B cell (primary cell): ENCODE results near the gene GAB4. TPM values are rescaled to one million over a fixed set of nuclear protein-coding genes. Genes with fewer than 3 reads are reported as not detected.

ENCODE experiments used
- ATAC-seq: fragments of 200-7000 bp; cut with Tn5 transposase; one replicate; pipeline ENCODE4 v1.10.0; 2021; ENCODE audit warnings: low read depth, mild to moderate bottlenecking, moderate number of reproducible peaks, moderate library complexity
- CTCF ChIA-PET: fragments of 350-600 bp; sonication (Branson Sonifier 250); formaldehyde crosslinking; loops from one replicate; lab custom pipeline; 2021; ENCODE audit warnings: antibody characterized with exemption, inconsistent platforms; lab: Charles Lee
- POLR2A ChIA-PET: fragments of 350-600 bp; sonication (Branson Sonifier 250); formaldehyde crosslinking; loops from one replicate; lab custom pipeline; 2021; ENCODE audit warnings: antibody characterized with exemption; lab: Charles Lee
- DNase-seq: peaks from one replicate; pipeline ENCODE4 v3.0.0; 2013
- H2AFZ ChIP-seq: 2 replicates; pipeline ENCODE4 v1.6.1; 2012; ENCODE audit warnings: mild to moderate bottlenecking, low read depth, low read length; ENCODE audit not compliant: insufficient read depth, poor library complexity, severe bottlenecking
- H3K27ac ChIP-seq, 2 donors: 1 replicate in 1 of 2; 2 replicates in 1 of 2; pipeline ENCODE4 v1.5.1; 2012 to 2013; ENCODE audit warnings: low read length in 2 of 2, mild to moderate bottlenecking in 2 of 2, moderate library complexity in 1 of 2
- H3K27me3 ChIP-seq, 4 experiments: fragments of 200-600 bp in 1 of 4; sonication (generic) in 1 of 4; replicated peaks in 1 of 4; 1 replicate in 2 of 4; 2 replicates in 2 of 4; pipeline versions ENCODE4 v1.6.1 to v1.7.0; 2013 to 2016; ENCODE audit warnings: low read length in 3 of 4, mild to moderate bottlenecking in 2 of 4, mixed read lengths in 1 of 4, moderate library complexity in 1 of 4; ENCODE audit not compliant: insufficient read depth in 4 of 4, control insufficient read depth in 3 of 4; ENCODE audit errors: control extremely low read depth in 1 of 4
- H3K36me3 ChIP-seq, 2 experiments: replicated peaks in 1 of 2; 1 replicate in 1 of 2; 2 replicates in 1 of 2; pipeline versions ENCODE4 v1.6.1 to v1.7.1; 2013; ENCODE audit warnings: low read length in 1 of 2; ENCODE audit not compliant: insufficient read depth in 2 of 2, control insufficient read depth in 1 of 2; ENCODE audit errors: control extremely low read depth in 1 of 2, extremely low read depth in 1 of 2
- H3K4me1 ChIP-seq, 2 donors: fragments of 200-600 bp in 1 of 2; sonication (generic) in 1 of 2; 1 replicate in 1 of 2; 2 replicates in 1 of 2; pipeline versions ENCODE4 v1.5.1 to v1.6.1; 2013 to 2017; ENCODE audit warnings: low read length in 2 of 2; ENCODE audit not compliant: control insufficient read depth in 2 of 2, insufficient read depth in 2 of 2
- H3K4me2 ChIP-seq: replicated peaks from 2 replicates; pipeline ENCODE3; 2012; ENCODE audit warnings: mild to moderate bottlenecking, low read depth, low read length; ENCODE audit not compliant: poor library complexity, severe bottlenecking
- H3K4me3 ChIP-seq, 5 experiments: fragments of 200-600 bp in 1 of 5; sonication (generic) in 1 of 5; 1 replicate in 3 of 5; 2 replicates in 2 of 5; pipeline versions ENCODE4 v1.5.1 to v1.7.0; 2011 to 2016; ENCODE audit warnings: low read length in 4 of 5, mild to moderate bottlenecking in 4 of 5, low read depth in 2 of 5, control low read depth in 1 of 5, moderate library complexity in 1 of 5; ENCODE audit not compliant: insufficient read depth in 1 of 5; ENCODE audit errors: control extremely low read depth in 1 of 5, extremely low read depth in 1 of 5
- H3K79me2 ChIP-seq: fragments of 200-600 bp; sonication (generic); one replicate; pipeline ENCODE4 v1.6.0; 2016; ENCODE audit warnings: low read length; ENCODE audit not compliant: control insufficient read depth, insufficient read depth
- H3K9ac ChIP-seq: fragments of 200-600 bp; sonication (generic); 2 replicates; pipeline ENCODE4 v1.6.1; 2017; ENCODE audit warnings: mild to moderate bottlenecking, low read length, moderate library complexity
- H3K9me3 ChIP-seq, 3 donors: one replicate each; pipeline versions ENCODE4 v1.6.1 to v1.7.1; 2013; ENCODE audit warnings: low read length in 2 of 3; ENCODE audit not compliant: control insufficient read depth in 2 of 3, insufficient read depth in 1 of 3; ENCODE audit errors: control extremely low read depth in 1 of 3
- H4K20me1 ChIP-seq: 2 replicates; pipeline ENCODE4 v1.6.0; 2012; ENCODE audit warnings: mild to moderate bottlenecking, low read length; ENCODE audit not compliant: insufficient read depth, control insufficient read depth, poor library complexity, severe bottlenecking
- H3K27ac Mint-ChIP-seq: one replicate; pipeline ENCODE4 v1.8.0; 2021; ENCODE audit warnings: mixed read lengths
- H3K27me3 Mint-ChIP-seq: one replicate; pipeline ENCODE4 v1.8.0; 2021; ENCODE audit warnings: mixed read lengths
- H3K4me1 Mint-ChIP-seq: one replicate; pipeline ENCODE4 v1.8.0; 2021; ENCODE audit warnings: mixed read lengths
- H3K4me3 Mint-ChIP-seq: one replicate; pipeline ENCODE4 v1.8.0; 2021; ENCODE audit warnings: mixed read lengths
- H3K9me3 Mint-ChIP-seq: one replicate; pipeline ENCODE4 v1.8.0; 2022; ENCODE audit warnings: mixed read lengths; ENCODE audit not compliant: insufficient read depth
- EZH2 ChIP-seq: IDR thresholded peaks from 2 replicates; pipeline ENCODE4 v1.6.1; 2012; ENCODE audit warnings: borderline replicate concordance, low read depth, mild to moderate bottlenecking, moderate library complexity, low read length; ENCODE audit not compliant: insufficient read depth, poor library complexity, severe bottlenecking
- WGBS: methylation state at CpG from one replicate; pipeline ENCODE4 v1.1.5; 2013; ENCODE audit warnings: missing lambda C conversion rate; ENCODE audit not compliant: insufficient coverage; 5-methylcytosine and 5-hydroxymethylcytosine counted together
- intact Hi-C: fragments of 100-400 bp; cut with micrococcal nuclease; formaldehyde crosslinking; loops from one replicate; pipeline ENCODE4 v1.10.0; 2022
- polyA plus RNA-seq: library from polyadenylated mRNA; depleted of rRNA; stranded (reverse); fragments of >200 nt; gene quantifications from 2 replicates; pipeline ENCODE4 v1.2.3, GENCODE V29; 2012
- total RNA-seq, 2 donors: library from RNA; stranded (reverse); fragments of 120-200 nt in 1 of 2; gene quantifications; 1 replicate in 1 of 2; 2 replicates in 1 of 2; pipeline versions ENCODE4 v1.2.3 to v1.2.4, GENCODE V29; 2013 to 2022
- TF ChIP-seq, protein P1 (sequence below): fragments of 200-600 bp; IDR thresholded peaks from one replicate; pipeline ENCODE4 v1.8.0; 2022; ENCODE audit warnings: antibody characterized with exemption, mild to moderate bottlenecking

GAB4 gene
- total and polyA plus RNA-seq, 2 donors (not counting 1 experiment from before 2014, with no cell fraction given), result not detected

- Histone ChIP-seq H3K9ac (no peak overlapping the region), H3K4me2 (no peak overlapping the region), H4K20me1 (no peaks in the 10 kb centered on the region), H3K36me3 (no peaks in the 10 kb centered on the region), H2AFZ (no peak overlapping the region), H3K79me2 (no peaks in the 10 kb centered on the region), H3K27me3 (peaks cover 0 to 4% (median 0%) of the 10 kb centered on the region in 4 experiments), H3K27ac (no peak overlapping the region), H3K9me3 (no peaks in the 10 kb centered on the region), H3K4me1 (no peaks in the 10 kb centered on the region), H3K4me3 (no peak overlapping the region)
- ATAC-seq, result no peak
- DNase-seq, result no peak
- no peak overlapping the region for H3K4me3 Mint-ChIP-seq
- ChIA-PET POLR2A (no interaction called here), CTCF (no interaction called here)
- H3K9me3 Mint-ChIP-seq, result no peaks in the 10 kb centered on the region
- no peaks in the 10 kb centered on the region for H3K4me1 Mint-ChIP-seq
- no peak overlapping the region for H3K27ac Mint-ChIP-seq
- 95% methylated on average over 9 of the region's 11 CpGs for WGBS
- intact Hi-C loops, result no loop called here
- TF ChIP-seq, protein P1, sequence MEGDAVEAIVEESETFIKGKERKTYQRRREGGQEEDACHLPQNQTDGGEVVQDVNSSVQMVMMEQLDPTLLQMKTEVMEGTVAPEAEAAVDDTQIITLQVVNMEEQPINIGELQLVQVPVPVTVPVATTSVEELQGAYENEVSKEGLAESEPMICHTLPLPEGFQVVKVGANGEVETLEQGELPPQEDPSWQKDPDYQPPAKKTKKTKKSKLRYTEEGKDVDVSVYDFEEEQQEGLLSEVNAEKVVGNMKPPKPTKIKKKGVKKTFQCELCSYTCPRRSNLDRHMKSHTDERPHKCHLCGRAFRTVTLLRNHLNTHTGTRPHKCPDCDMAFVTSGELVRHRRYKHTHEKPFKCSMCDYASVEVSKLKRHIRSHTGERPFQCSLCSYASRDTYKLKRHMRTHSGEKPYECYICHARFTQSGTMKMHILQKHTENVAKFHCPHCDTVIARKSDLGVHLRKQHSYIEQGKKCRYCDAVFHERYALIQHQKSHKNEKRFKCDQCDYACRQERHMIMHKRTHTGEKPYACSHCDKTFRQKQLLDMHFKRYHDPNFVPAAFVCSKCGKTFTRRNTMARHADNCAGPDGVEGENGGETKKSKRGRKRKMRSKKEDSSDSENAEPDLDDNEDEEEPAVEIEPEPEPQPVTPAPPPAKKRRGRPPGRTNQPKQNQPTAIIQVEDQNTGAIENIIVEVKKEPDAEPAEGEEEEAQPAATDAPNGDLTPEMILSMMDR, result no peak
- TF ChIP-seq EZH2, result no peak
- peaks cover 35% of the 10 kb centered on the region for H3K27me3 Mint-ChIP-seq
Observed at GRCh38 chr22:16974298-16975084, 33.5 kb downstream of the GAB4 start.

GRCh38 chr22:16973591-16974297 is 34.3 kb downstream of the GAB4 start:
- no peaks in the 10 kb centered on the region for H3K36me3 ChIP-seq
- no peaks in the 10 kb centered on the region for H3K9me3 Mint-ChIP-seq
- H3K4me1 ChIP-seq, result no peaks in the 10 kb centered on the region
- TF ChIP-seq EZH2, result no peak
- TF ChIP-seq, protein P1, result no peak
- no peaks in the 10 kb centered on the region for H3K79me2 ChIP-seq
- WGBS, result 100% methylated on average over 2 of the region's 2 CpGs
- ChIA-PET CTCF (no interaction called here), POLR2A (no interaction called here)
- no peak for ATAC-seq
- no peak overlapping the region for H3K27ac ChIP-seq
- H3K4me1 Mint-ChIP-seq, result no peaks in the 10 kb centered on the region
- H3K27ac Mint-ChIP-seq, result no peak overlapping the region
- no peak for DNase-seq
- peaks cover 0 to 4% (median 0%) of the 10 kb centered on the region in 4 experiments for H3K27me3 ChIP-seq
- no peaks in the 10 kb centered on the region for H4K20me1 ChIP-seq
- intact Hi-C loops, result no loop called here
- peaks cover 38% of the 10 kb centered on the region for H3K27me3 Mint-ChIP-seq
- H3K4me3 ChIP-seq, result no peak overlapping the region
- H3K9ac ChIP-seq, result no peak overlapping the region
- H3K9me3 ChIP-seq, result no peaks in the 10 kb centered on the region
- no peak overlapping the region for H3K4me3 Mint-ChIP-seq
- H2AFZ ChIP-seq, result no peak overlapping the region
- H3K4me2 ChIP-seq, result no peak overlapping the region
